Measurements from ENCODE around the gene DTNB.
"Not testable (repeated sequence)": the region's sequence is repeated elsewhere in the genome, so short reads cannot be mapped to it uniquely, and the experiment has no call there.

Gene DTNB

GRCh38 chr2:25537526-25537925, 135.9 kb downstream of the DTNB start:
- DNase-seq: no peak

- not testable (repeated sequence) for DNase-seq
Measured at GRCh38 chr2:25535411-25536289, 137.7 kb downstream of the DTNB start.

- DNase-seq: not testable (repeated sequence)
Measured at GRCh38 chr2:25534937-25535336, 138.4 kb downstream of the DTNB start.

- no peak for DNase-seq
Measured at GRCh38 chr2:25534455-25534854, 138.9 kb downstream of the DTNB start.

- DNase-seq: not testable (repeated sequence)
Measured at GRCh38 chr2:25533771-25534170, 139.6 kb downstream of the DTNB start.

GRCh38 chr2:25532521-25532920, 140.9 kb downstream of the DTNB start:
- no peak for DNase-seq

- DNase-seq: no peak
Measured at GRCh38 chr2:25529034-25529433, 144.3 kb downstream of the DTNB start.

GRCh38 chr2:25528173-25528572, 145.2 kb downstream of the DTNB start:
- DNase-seq: no peak

- no peak for DNase-seq
Measured at GRCh38 chr2:25524507-25524906, 148.9 kb downstream of the DTNB start.

- DNase-seq: no peak
Measured at GRCh38 chr2:25523060-25523459, 150.3 kb downstream of the DTNB start.

- DNase-seq: no peak
Measured at GRCh38 chr2:25521665-25522387, 151.6 kb downstream of the DTNB start.

- no peak for DNase-seq
Measured at GRCh38 chr2:25521126-25521525, 152.3 kb downstream of the DTNB start.

GRCh38 chr2:25517701-25518100, 155.7 kb downstream of the DTNB start:
- DNase-seq: no peak

GRCh38 chr2:25514043-25514637, 159.2 kb downstream of the DTNB start:
- no peak for DNase-seq

GRCh38 chr2:25512707-25513106, 160.7 kb downstream of the DTNB start:
- DNase-seq: no peak

- DNase-seq: no peak
Measured at GRCh38 chr2:25506226-25506625, 167.2 kb downstream of the DTNB start.

- no peak for DNase-seq
Measured at GRCh38 chr2:25505622-25506021, 167.8 kb downstream of the DTNB start.

- no peak for DNase-seq
Measured at GRCh38 chr2:25505182-25505581, 168.2 kb downstream of the DTNB start.

GRCh38 chr2:25504266-25504665, 169.1 kb downstream of the DTNB start:
- DNase-seq: no peak

- no peak for DNase-seq
Measured at GRCh38 chr2:25499157-25499556, 174.2 kb downstream of the DTNB start.

- DNase-seq: no peak
Measured at GRCh38 chr2:25497918-25498407, 175.4 kb downstream of the DTNB start.

GRCh38 chr2:25497229-25497917, 176.0 kb downstream of the DTNB start:
- DNase-seq: no peak

GRCh38 chr2:25494616-25495015, 178.8 kb downstream of the DTNB start:
- no peak for DNase-seq
